GM23248 (cell line): Measurements from ENCODE around the gene MEGF11.

ENCODE experiments used
- EZH2 ChIP-seq: fragments of 200-600 bp; sonication (generic); IDR thresholded peaks from 2 replicates; pipeline ENCODE4 v1.6.1; 2018; ENCODE audit warnings: antibody characterized with exemption, mild to moderate bottlenecking; ENCODE audit not compliant: insufficient read depth, poor library complexity, severe bottlenecking
- EZH2phosphoT487 ChIP-seq: fragments of 200-600 bp; sonication (generic); IDR thresholded peaks from 2 replicates; pipeline ENCODE4 v1.6.1; 2018; ENCODE audit warnings: antibody characterized with exemption, moderate library complexity, mild to moderate bottlenecking, low read depth; ENCODE audit not compliant: insufficient read depth

DNA sequence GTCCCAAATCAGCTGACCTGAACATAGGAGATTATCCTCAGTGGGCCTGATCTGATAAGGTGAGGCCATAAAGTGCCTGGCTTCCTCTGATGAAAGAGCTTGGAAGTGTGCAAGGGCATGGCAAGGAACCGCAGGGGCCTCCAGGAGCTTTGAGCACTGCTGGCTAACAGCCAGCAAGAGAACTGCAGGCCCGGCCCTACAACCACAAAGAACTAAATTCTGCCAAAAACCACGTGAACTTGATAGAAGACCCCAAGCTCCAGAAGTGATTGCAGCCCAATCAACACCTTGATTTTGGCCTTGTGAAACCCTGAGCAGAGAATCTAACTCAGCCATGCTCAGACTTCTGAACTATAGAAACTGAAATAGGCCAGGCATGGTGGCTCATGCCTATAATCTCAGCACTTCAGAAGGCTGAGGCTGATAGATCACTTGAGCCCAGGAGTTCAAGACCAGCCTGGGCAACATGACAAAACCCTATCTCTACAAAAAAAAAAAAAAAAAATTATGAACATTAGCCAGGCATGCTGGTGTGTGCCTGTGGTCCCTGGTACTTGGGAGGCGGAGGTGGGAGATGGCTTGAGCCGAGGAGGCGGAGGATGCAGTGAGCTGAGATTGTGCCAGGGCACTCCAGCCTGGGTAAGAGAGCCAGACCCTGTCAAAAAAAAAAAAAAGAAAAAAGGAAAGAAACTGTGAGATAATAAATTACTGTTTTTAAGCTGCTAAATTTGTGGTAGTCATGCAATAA, 32.2 kb upstream of the MEGF11 start:
- TF ChIP-seq EZH2phosphoT487 (no peak), EZH2 (no peak)
